Activated CD8-positive, alpha-beta T cell treated with anti-CD3 and anti-CD28 coated beads for 36 hours (primary cell): ENCODE data around the gene FAM20C. TPM values are rescaled to one million over a fixed set of nuclear protein-coding genes. Genes with fewer than 3 reads are reported as not detected.

Experiments used
- ATAC-seq: fragments of 200-7000 bp; cut with Tn5 transposase; one replicate; pipeline ENCODE4 v1.10.0; 2021; ENCODE audit warnings: mild to moderate bottlenecking, moderate library complexity
- CTCF ChIA-PET: fragments of 350-600 bp; sonication (Branson Sonifier 250); formaldehyde crosslinking; loops from one replicate; lab custom pipeline; 2021; ENCODE audit warnings: antibody characterized with exemption; lab: Charles Lee
- POLR2A ChIA-PET: fragments of 350-600 bp; sonication (Branson Sonifier 250); formaldehyde crosslinking; loops from one replicate; lab custom pipeline; 2021; ENCODE audit warnings: antibody characterized with exemption; lab: Charles Lee
- DNase-seq: peaks from one replicate; pipeline ENCODE4 v3.0.0-alpha.2; 2020
- H3K27ac Mint-ChIP-seq: one replicate; pipeline ENCODE4 v1.8.0; 2021; ENCODE audit warnings: mild to moderate bottlenecking, mixed read lengths
- H3K27me3 Mint-ChIP-seq: one replicate; pipeline ENCODE4 v1.8.0; 2021; ENCODE audit warnings: mixed read lengths
- H3K36me3 Mint-ChIP-seq: one replicate; pipeline ENCODE4 v1.8.0; 2021; ENCODE audit warnings: low read depth, mixed read lengths
- H3K4me1 Mint-ChIP-seq: one replicate; pipeline ENCODE4 v1.8.0; 2021; ENCODE audit warnings: low read depth, mixed read lengths
- H3K4me3 Mint-ChIP-seq: one replicate; pipeline ENCODE4 v1.8.0; 2021; ENCODE audit warnings: mild to moderate bottlenecking, moderate library complexity, mixed read lengths
- H3K9me3 Mint-ChIP-seq: one replicate; pipeline ENCODE4 v1.8.0; 2021; ENCODE audit warnings: mixed read lengths
- intact Hi-C: fragments of 100-400 bp; cut with micrococcal nuclease; formaldehyde crosslinking; loops from one replicate; pipeline ENCODE4 v1.10.0; 2022
- total RNA-seq, 2 experiments: library from RNA; stranded (reverse); gene quantifications; one replicate each; pipeline ENCODE4 v1.2.3, GENCODE V29; 2021
- TF ChIP-seq, protein P1 (sequence below): fragments of 200-600 bp; IDR thresholded peaks from one replicate; pipeline ENCODE4 v1.8.0; 2022; ENCODE audit warnings: antibody characterized with exemption, mild to moderate bottlenecking

Gene FAM20C
- total RNA-seq, 2 experiments from 2014 or later = 0.29 to 1.1 TPM

DNA sequence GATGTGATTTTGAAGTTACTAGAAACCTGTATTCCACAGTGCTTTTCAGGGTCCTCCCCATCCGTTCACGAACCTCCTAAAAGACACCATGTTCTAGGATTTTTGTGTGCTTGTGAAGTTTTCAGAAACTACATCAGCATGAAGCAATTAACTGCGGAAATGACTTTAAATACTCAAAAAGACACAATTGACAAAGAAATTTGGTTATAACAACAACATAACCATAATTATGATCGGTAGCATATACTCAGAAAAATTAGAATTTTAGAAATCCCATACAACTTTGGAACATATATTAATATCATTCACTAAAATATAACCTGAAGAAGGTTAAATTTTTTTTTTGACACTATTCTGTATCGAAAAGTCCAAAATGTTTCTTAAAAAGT is 43.8 kb upstream of the FAM20C start:
- H3K9me3 Mint-ChIP-seq = no peaks in the 10 kb centered on the region
- ChIA-PET POLR2A (no interaction called here), CTCF (interaction anchor here (1.5 kb wide), 1 partner anchor 43 kb away, joined by 3 read pairs; no protein-coding TSS in a partner anchor)
- peaks cover 14% of the 10 kb centered on the region for H3K36me3 Mint-ChIP-seq
- TF ChIP-seq, protein P1, sequence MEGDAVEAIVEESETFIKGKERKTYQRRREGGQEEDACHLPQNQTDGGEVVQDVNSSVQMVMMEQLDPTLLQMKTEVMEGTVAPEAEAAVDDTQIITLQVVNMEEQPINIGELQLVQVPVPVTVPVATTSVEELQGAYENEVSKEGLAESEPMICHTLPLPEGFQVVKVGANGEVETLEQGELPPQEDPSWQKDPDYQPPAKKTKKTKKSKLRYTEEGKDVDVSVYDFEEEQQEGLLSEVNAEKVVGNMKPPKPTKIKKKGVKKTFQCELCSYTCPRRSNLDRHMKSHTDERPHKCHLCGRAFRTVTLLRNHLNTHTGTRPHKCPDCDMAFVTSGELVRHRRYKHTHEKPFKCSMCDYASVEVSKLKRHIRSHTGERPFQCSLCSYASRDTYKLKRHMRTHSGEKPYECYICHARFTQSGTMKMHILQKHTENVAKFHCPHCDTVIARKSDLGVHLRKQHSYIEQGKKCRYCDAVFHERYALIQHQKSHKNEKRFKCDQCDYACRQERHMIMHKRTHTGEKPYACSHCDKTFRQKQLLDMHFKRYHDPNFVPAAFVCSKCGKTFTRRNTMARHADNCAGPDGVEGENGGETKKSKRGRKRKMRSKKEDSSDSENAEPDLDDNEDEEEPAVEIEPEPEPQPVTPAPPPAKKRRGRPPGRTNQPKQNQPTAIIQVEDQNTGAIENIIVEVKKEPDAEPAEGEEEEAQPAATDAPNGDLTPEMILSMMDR = no peak
- ATAC-seq = no peak
- peaks cover 17% of the 10 kb centered on the region for H3K4me1 Mint-ChIP-seq
- peak overlapping the region; percentile 100 for H3K27ac Mint-ChIP-seq
- H3K4me3 Mint-ChIP-seq = peak overlapping the region; percentile 91
- no peaks in the 10 kb centered on the region for H3K27me3 Mint-ChIP-seq
- intact Hi-C loops = no loop called here
- DNase-seq = no peak

DNA sequence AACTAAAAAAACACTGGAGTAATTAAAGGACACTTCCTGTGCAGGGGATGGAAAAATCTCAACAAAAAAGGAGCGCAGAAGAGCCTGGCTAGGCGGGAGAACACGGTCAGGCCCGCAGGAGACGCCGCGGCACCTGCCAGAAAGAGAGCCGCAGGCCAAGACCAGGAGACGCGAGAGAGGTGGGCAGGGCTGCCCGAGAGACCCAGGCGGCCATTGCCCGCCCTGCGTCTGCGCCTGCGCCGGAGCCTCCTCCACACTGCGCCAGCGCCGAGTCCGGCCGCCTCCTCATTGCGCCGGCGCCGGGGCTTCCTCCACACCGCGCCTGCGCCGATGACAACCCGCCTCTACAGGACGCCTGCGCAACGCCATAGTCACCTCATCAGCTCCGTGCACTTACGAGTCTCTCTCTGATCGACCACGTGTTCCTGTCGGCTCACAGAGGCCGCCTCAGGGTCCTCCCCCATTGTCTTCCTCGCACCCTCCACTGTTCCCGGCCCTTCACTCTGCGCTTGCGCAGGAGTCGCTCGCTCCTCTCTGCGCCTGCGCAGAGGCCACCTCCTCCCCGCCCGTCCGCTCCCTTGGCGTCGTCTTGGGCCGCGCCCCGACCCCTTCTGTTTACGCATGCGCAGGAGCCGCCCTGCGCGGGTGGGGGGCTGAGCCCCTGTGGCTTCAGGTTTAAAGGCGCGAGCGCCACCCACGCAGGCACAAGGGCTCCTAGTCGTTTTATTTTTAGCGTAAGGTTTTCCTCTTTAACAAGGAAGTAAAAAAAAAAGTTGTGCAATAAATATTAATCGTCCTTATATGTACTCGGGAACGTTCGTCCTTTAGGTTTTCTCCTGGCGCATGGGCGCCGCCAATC is 43.2 kb upstream of the FAM20C start:
- Mint-ChIP-seq H3K4me1 (peaks cover 12% of the 10 kb centered on the region), H3K9me3 (no peaks in the 10 kb centered on the region), H3K4me3 (peak overlapping the region; percentile 91), H3K36me3 (peaks cover 14% of the 10 kb centered on the region), H3K27ac (peak overlapping the region; percentile 100), H3K27me3 (no peaks in the 10 kb centered on the region)
- DNase-seq = peak; percentile 97
- TF ChIP-seq, protein P1 = no peak
- ATAC-seq = peak; percentile 97
- intact Hi-C loops = no loop called here
- ChIA-PET CTCF (interaction anchor here (1.0 kb wide), 1 partner anchor 10 kb away, joined by 3 read pairs; no protein-coding TSS in a partner anchor), POLR2A (no interaction called here)

DNA sequence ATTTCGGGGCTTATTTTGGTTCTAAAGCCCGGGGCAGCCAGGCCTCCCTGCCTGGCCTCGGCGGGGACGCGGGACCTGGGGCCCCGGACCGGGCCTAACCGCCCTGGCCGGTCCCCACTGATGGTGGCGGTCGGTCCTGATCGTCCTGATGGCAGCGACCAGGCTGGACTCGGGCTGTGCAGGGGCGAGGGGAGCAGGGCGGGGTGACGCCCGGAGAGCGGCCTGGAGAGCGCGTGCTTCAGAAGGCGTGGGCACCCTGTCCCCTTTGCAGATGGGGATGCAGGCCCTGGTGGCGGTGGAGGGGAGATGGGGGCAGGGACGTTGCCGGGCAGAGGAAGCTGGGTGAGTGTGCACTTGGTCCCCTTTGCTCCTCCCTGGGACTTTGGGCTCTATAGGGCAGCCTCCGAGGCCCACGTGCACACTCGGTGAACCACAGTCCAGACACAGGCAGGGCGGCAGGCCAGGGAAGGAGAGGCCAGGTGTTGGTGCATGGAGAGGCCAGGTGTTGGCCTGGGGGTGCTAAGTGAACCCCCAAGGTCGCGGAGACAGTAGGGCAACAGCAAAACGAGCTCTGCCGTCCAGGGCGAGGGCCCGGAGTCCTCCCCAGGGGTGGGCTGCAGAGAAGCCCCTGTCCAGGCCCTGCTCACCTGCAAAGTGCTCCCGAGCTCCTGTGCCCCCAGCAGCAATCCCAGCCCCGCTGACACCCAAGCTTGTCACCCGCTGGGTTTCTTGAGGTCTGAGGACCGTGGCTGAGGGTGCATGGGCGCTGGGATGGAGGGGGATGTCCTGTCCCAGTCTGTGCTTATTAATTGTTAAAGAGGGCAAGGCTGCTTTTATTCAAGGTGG is 42.4 kb upstream of the FAM20C start:
- peak overlapping the region; percentile 100 for H3K27ac Mint-ChIP-seq
- DNase-seq (peak; percentile 62), ATAC-seq (peak; percentile 17)
- TF ChIP-seq, protein P1 = no peak
- ChIA-PET CTCF (interaction anchor here (1.0 to 1.3 kb wide), 2 partner anchors 11 to 19 kb away, joined by 3 read pairs; no protein-coding TSS in a partner anchor), POLR2A (interaction anchor here (1.1 kb wide), 1 partner anchor 39 kb away, joined by 3 read pairs; no protein-coding TSS in a partner anchor)
- intact Hi-C loops = no loop called here
- peak overlapping the region; percentile 91 for H3K4me3 Mint-ChIP-seq
- peaks cover 14% of the 10 kb centered on the region for H3K36me3 Mint-ChIP-seq
- H3K4me1 Mint-ChIP-seq = peaks cover 12% of the 10 kb centered on the region
- no peaks in the 10 kb centered on the region for H3K27me3 Mint-ChIP-seq
- H3K9me3 Mint-ChIP-seq = no peaks in the 10 kb centered on the region

DNA sequence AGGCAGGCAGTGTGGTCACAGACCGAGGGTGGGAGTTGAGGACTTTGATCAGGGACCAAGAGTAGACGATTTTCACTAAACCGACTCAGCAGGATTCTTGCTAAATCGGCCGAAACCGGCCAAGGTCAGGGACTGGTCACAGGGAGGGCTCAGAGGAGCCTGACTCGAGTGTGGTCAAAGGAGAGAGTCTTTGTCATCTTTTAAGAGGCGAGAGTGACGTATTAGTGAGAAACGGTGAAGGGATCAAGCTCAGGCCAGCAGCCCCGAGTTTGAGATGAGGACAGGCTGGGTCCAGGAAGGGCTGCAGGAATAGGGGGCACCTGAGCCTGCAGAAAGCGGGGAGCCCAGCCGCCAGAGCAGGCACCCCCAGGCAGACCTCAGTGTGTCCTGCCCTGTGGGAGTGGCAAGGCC is 41.6 kb upstream of the FAM20C start:
- no peaks in the 10 kb centered on the region for H3K27me3 Mint-ChIP-seq
- H3K4me1 Mint-ChIP-seq = peaks cover 12% of the 10 kb centered on the region
- no peaks in the 10 kb centered on the region for H3K9me3 Mint-ChIP-seq
- TF ChIP-seq, protein P1 = no peak
- ChIA-PET CTCF (interaction anchor here (1.3 to 1.6 kb wide), 2 partner anchors 20 to 49 kb away, joined by 3 to 4 read pairs; no protein-coding TSS in a partner anchor), POLR2A (interaction anchor here (0.6 to 1.1 kb wide), 2 partner anchors 38 to 132 kb away, joined by 3 to 6 read pairs; no protein-coding TSS in a partner anchor)
- peak overlapping the region; percentile 91 for H3K4me3 Mint-ChIP-seq
- peaks cover 14% of the 10 kb centered on the region for H3K36me3 Mint-ChIP-seq
- DNase-seq (no peak), ATAC-seq (no peak)
- intact Hi-C loops = no loop called here
- peak overlapping the region; percentile 100 for H3K27ac Mint-ChIP-seq
